Lower leg skin (tissue), 3 donors: ENCODE results near the gene DCBLD2.

Experiments used
- CTCF ChIP-seq, 3 donors: fragments of 450-650 bp; IDR thresholded peaks; one replicate each; pipeline ENCODE4 v1.5.1; 2016; ENCODE audit warnings: antibody characterized with exemption in 3 of 3, mild to moderate bottlenecking in 3 of 3, moderate library complexity in 2 of 3
- POLR2A ChIP-seq, 2 donors: fragments of 450-650 bp; IDR thresholded peaks; one replicate each; pipeline ENCODE4 v1.6.1; 2016 to 2017; ENCODE audit warnings: antibody characterized with exemption in 2 of 2, mild to moderate bottlenecking in 1 of 2, moderate library complexity in 1 of 2

- TF ChIP-seq CTCF (IDR thresholded peaks at IDR 0.05) (no peak), POLR2A (IDR thresholded peaks at IDR 0.05) (no peak)
Measured at GRCh38 chr3:98800401-98800800, 101.1 kb downstream of the DCBLD2 start.
